NB4 (cell line): ENCODE measurements around the gene MACROD2.
"Not testable (repeated sequence)": the region's sequence is repeated elsewhere in the genome, so short reads cannot be mapped to it uniquely, and the experiment has no call there.

Experiments
- DNase-seq: peaks from one replicate; pipeline ENCODE4 v3.0.0; 2010; ENCODE audit warnings: low read depth
- H3K4me3 ChIP-seq: one replicate; pipeline ENCODE4 v1.5.1; 2011; ENCODE audit warnings: mild to moderate bottlenecking, low read depth, low read length, moderate library complexity
- CTCF ChIP-seq: IDR thresholded peaks from one replicate; pipeline ENCODE4 v1.5.1; 2012; ENCODE audit warnings: low read depth, low read length
- MAX ChIP-seq: IDR thresholded peaks from 2 replicates; pipeline ENCODE4 v1.6.1; 2011; ENCODE audit warnings: low read depth, low read length
- MYC ChIP-seq: IDR thresholded peaks from 2 replicates; pipeline ENCODE4 v1.6.1; 2011; ENCODE audit warnings: low read depth, low read length
- POLR2A ChIP-seq: IDR thresholded peaks from 2 replicates; pipeline ENCODE4 v1.6.1; 2011; ENCODE audit warnings: mild to moderate bottlenecking; ENCODE audit not compliant: insufficient read length; ENCODE audit errors: extremely low read depth

MACROD2 gene

GRCh38 chr20:14245368-14245970, 250.2 kb downstream of the MACROD2 start:
- no peak overlapping the region for H3K4me3 ChIP-seq
- no peak for DNase-seq
- TF ChIP-seq POLR2A (no peak), MAX (no peak), MYC (no peak), CTCF (no peak)

GRCh38 chr20:14259689-14260088, 264.4 kb downstream of the MACROD2 start:
- H3K4me3 ChIP-seq = no peak overlapping the region
- no peak for DNase-seq
- TF ChIP-seq POLR2A (no peak), CTCF (no peak), MAX (no peak)

GRCh38 chr20:14260367-14260766, 265.1 kb downstream of the MACROD2 start:
- TF ChIP-seq MAX (no peak), POLR2A (no peak)
- no peak overlapping the region for H3K4me3 ChIP-seq
- no peak for DNase-seq

- no peak for TF ChIP-seq MYC
- TF ChIP-seq CTCF = peak; percentile 8
- no peak overlapping the region for H3K4me3 ChIP-seq
- peak; percentile 7 for DNase-seq
Observed at GRCh38 chr20:14264869-14265268, 269.6 kb downstream of the MACROD2 start.

- no peak overlapping the region for H3K4me3 ChIP-seq
- DNase-seq = no peak
- TF ChIP-seq CTCF (no peak), POLR2A (no peak), MAX (no peak), MYC (no peak)
Observed at GRCh38 chr20:14266246-14266645, 270.9 kb downstream of the MACROD2 start.

GRCh38 chr20:14270751-14271150, 275.4 kb downstream of the MACROD2 start:
- not testable (repeated sequence) for DNase-seq, H3K4me3 ChIP-seq

- no peak for DNase-seq
- no peak overlapping the region for H3K4me3 ChIP-seq
- TF ChIP-seq CTCF (no peak), MAX (no peak), POLR2A (no peak), MYC (no peak)
Observed at GRCh38 chr20:14282140-14282539, 286.8 kb downstream of the MACROD2 start.
